PFSK-1 (cell line): ENCODE results near the gene CNN2.

Experiments
- FOXP2 ChIP-seq: optimal IDR thresholded peaks from 2 replicates; pipeline ENCODE3; 2011; ENCODE audit warnings: borderline replicate concordance, control low read depth, inconsistent platforms; ENCODE audit not compliant: insufficient read depth; ENCODE audit errors: extremely low read length, extremely low read depth
- POLR2AphosphoS5 ChIP-seq: IDR thresholded peaks from 2 replicates; pipeline ENCODE4 v1.6.1; 2012; ENCODE audit warnings: low read depth, mild to moderate bottlenecking, control low read depth, low read length, moderate library complexity
- SIN3A ChIP-seq: IDR thresholded peaks from 2 replicates; pipeline ENCODE4 v1.6.1; 2012; ENCODE audit warnings: mild to moderate bottlenecking, low read length, moderate library complexity, borderline replicate concordance; ENCODE audit not compliant: insufficient read depth
- TAF1 ChIP-seq: IDR thresholded peaks from 2 replicates; pipeline ENCODE4 v1.6.1; 2012; ENCODE audit warnings: low read length, control low read depth, borderline replicate concordance; ENCODE audit not compliant: insufficient read depth
- TF ChIP-seq, protein P1 (sequence below), 2 experiments: IDR thresholded peaks; 2 replicates each; pipeline versions ENCODE4 v1.6.1 to v1.8.0; 2011 to 2012; ENCODE audit warnings: low read depth in 2 of 2, low read length in 2 of 2, control low read depth in 1 of 2, inconsistent platforms in 1 of 2, mild to moderate bottlenecking in 1 of 2, moderate library complexity in 1 of 2; ENCODE audit not compliant: insufficient read depth in 1 of 2

Gene CNN2

DNA sequence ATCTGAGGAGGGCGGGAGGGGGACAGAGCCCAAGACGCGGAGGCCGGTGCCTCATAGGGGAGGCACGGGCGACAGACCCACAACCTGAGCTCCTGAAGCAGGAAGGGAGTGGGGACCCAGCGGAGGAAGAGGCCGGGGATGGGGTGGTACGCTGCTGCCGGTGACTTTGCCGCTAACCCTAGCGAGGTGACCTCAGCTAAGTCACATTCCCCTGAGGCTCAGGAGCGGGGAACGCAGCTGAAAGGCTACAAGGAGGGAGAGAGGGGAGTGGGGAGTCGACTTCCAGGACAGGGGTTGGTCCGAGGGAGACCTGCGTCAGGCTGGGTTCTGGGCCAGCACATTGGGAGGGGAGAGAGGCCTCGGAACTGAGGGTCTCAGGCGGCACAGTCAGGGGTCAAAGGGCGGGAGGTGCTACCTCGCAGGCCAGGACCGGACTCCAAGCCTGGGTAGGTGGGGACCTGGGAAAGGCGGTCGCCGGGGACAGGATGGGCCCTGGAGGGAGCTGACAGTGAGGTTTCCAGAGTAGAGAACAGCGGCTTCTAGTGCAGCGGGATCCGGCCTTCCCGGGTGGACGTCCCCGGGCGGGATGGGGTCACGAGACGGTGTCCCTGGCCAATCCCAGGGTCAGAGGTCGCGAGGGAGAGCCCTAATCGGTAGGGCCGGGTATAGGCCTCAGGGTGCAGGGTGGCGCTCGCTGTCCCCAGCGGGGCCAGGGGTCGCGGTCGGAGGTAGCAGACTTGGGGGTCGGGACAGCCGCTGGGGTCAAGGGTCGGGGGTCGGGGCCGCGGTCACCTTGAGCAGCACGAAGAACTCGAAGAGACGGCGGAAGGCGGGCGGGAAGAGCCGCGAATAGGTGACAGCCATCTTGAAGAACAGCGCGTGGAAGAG is 6.2 kb upstream of the CNN2 start:
- TF ChIP-seq SIN3A: no peak
- TF ChIP-seq POLR2AphosphoS5: no peak
- TF ChIP-seq FOXP2: no peak
- no peak for TF ChIP-seq TAF1
- TF ChIP-seq, protein P1, sequence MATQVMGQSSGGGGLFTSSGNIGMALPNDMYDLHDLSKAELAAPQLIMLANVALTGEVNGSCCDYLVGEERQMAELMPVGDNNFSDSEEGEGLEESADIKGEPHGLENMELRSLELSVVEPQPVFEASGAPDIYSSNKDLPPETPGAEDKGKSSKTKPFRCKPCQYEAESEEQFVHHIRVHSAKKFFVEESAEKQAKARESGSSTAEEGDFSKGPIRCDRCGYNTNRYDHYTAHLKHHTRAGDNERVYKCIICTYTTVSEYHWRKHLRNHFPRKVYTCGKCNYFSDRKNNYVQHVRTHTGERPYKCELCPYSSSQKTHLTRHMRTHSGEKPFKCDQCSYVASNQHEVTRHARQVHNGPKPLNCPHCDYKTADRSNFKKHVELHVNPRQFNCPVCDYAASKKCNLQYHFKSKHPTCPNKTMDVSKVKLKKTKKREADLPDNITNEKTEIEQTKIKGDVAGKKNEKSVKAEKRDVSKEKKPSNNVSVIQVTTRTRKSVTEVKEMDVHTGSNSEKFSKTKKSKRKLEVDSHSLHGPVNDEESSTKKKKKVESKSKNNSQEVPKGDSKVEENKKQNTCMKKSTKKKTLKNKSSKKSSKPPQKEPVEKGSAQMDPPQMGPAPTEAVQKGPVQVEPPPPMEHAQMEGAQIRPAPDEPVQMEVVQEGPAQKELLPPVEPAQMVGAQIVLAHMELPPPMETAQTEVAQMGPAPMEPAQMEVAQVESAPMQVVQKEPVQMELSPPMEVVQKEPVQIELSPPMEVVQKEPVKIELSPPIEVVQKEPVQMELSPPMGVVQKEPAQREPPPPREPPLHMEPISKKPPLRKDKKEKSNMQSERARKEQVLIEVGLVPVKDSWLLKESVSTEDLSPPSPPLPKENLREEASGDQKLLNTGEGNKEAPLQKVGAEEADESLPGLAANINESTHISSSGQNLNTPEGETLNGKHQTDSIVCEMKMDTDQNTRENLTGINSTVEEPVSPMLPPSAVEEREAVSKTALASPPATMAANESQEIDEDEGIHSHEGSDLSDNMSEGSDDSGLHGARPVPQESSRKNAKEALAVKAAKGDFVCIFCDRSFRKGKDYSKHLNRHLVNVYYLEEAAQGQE (IDR thresholded peaks at IDR 0.05; ENCODE audit: insufficient read depth in 1 of 2, low read depth in 2 of 2, low read length in 2 of 2): no peak

DNA sequence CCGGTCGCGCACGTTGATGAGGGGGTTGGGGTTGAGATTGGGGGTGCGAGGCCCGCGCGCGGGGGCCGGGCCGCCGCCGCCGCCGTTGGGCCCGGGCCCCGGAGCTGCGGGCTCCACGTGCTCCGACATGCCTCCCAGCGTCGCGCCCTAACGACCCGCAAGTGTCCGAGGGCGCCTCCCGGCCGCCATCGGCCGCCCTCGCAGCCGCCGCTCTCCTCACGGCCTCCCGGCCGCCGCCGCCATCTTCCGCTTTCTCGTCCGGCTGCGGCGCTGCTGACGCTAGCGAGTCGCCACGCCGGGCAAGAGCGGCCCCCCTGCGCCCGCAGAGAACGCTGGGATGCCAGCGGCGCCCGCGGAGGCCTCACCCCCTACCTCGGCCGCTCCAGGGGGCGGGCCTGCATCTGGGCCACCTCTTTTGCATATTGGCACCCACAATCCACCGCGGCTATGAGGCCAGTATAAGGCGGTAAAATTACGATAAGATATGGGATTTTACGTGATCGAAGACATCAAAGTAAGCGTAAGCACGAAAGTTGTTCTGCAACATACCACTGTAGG is 5.5 kb upstream of the CNN2 start, which contains the start of gene TMEM259:
TMEM259 (minus strand) TSS at position 256 of the 558 bp plus-strand sequence; CDS start at position 129, 127 bp downstream.
- peak; percentile 65 for TF ChIP-seq FOXP2
- TF ChIP-seq, protein P1 (IDR thresholded peaks at IDR 0.05; ENCODE audit: insufficient read depth in 1 of 2, low read depth in 2 of 2, low read length in 2 of 2): peak in 1 of 2 experiments; percentile 21; a peak in 1 of 4 replicates
- TF ChIP-seq POLR2AphosphoS5: peak; percentile 67; the same call in 1 of the 2 replicates
- peak; percentile 93 for TF ChIP-seq TAF1
- peak; percentile 58; the same call in 1 of the 2 replicates for TF ChIP-seq SIN3A

DNA sequence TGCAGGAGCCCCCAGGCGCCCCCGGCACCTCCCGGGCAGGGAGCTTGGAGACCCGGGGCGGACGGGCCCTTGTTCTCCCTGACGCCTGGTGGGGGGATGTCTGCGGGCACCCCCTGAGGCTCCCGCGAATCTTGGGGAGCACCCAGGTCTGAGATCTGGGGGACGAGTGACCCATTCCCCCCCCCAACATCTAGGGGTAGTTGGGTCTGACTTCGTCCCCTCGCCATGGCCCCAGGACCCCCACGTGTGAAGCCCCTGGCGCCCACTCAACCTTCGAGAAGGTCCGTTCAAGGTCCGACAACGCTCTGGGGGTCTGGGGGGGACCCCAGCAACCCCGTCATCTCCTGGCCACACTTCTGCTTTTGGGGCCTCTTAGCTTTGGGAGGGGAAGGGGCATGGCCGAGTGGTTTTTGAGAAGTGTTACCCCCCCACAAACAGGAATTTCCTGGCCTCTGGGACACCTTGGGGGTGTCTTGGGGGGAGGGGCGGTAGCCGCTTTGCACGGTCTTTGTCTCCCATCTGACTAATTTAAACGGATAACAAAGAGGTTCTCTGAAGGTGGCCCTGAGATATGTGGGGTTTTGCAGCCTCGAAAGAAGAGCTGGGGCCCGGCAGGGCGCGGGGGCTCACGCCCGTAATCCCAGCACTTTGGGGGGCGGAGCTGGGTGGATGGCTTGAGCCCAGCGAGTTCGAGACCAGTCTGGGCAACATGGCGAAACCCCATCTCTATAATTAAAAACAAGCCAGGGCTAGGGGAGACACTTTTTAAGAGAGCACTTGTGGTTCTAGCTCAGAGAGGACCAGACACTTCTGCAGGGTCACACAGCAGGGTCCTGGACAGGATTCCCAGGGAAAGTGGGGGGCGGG is 608 bp downstream of the CNN2 start:
- no peak for TF ChIP-seq POLR2AphosphoS5
- TF ChIP-seq, protein P1 (IDR thresholded peaks at IDR 0.05; ENCODE audit: insufficient read depth in 1 of 2, low read depth in 2 of 2, low read length in 2 of 2): no peak
- TF ChIP-seq SIN3A: no peak
- TF ChIP-seq TAF1: no peak
- no peak for TF ChIP-seq FOXP2

DNA sequence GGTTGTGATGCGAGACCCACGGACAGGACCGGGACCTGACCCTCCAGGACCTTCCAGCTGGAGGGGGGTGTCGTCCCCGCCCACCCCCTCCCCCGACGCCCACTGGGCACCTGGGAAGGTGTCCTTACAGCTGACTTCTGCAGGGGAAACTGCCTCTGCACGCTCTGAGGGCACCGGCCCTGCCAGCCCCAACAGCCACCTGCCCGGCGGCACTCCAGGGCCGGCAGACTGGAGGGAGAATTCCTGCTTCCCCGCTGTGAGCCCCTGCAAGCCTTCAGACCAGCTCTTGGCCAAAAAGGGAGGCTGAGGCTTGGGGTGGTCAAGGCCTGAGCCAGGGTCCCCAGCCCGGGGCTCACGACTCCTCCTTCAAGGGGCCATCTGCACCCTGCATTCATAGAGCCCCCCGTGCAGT is 1.2 kb downstream of the CNN2 start:
- TF ChIP-seq, protein P1 (IDR thresholded peaks at IDR 0.05; ENCODE audit: insufficient read depth in 1 of 2, low read depth in 2 of 2, low read length in 2 of 2): no peak
- TF ChIP-seq POLR2AphosphoS5: 0 out of 2 replicates have a peak, but pooled peaks have one; percentile 3
